Calu3 (cell line): ENCODE measurements around the gene KCNJ15. TPM values are rescaled to one million over a fixed set of nuclear protein-coding genes. Genes with fewer than 3 reads are reported as not detected.

Experiments
- BruUV-seq: library from RNA; stranded (reverse); fragments of 400-500 nt; replicated peaks from 2 replicates; lab custom pipeline; 2021; lab: Mats Ljungman, UMichigan
- CTCF ChIA-PET: fragments of 300-600 bp; sonication (Branson Sonifier 250); formaldehyde crosslinking; loops from one replicate; lab custom pipeline; 2022; ENCODE audit warnings: antibody characterized with exemption; lab: Charles Lee
- DNase-seq: peaks from one replicate; pipeline ENCODE4 v3.0.0; 2022
- H3K27ac Mint-ChIP-seq: one replicate; pipeline ENCODE4 v1.8.0; 2022; ENCODE audit warnings: mixed read lengths; ENCODE audit not compliant: unreplicated experiment
- H3K27me3 Mint-ChIP-seq: one replicate; pipeline ENCODE4 v1.8.0; 2022; ENCODE audit warnings: mixed read lengths; ENCODE audit not compliant: unreplicated experiment
- H3K36me3 Mint-ChIP-seq: one replicate; pipeline ENCODE4 v1.8.0; 2022; ENCODE audit warnings: mild to moderate bottlenecking, moderate library complexity, mixed read lengths; ENCODE audit not compliant: insufficient read depth, unreplicated experiment
- H3K4me1 Mint-ChIP-seq: one replicate; pipeline ENCODE4 v1.8.0; 2022; ENCODE audit warnings: mild to moderate bottlenecking, low read depth, mixed read lengths; ENCODE audit not compliant: unreplicated experiment
- H3K4me3 Mint-ChIP-seq: one replicate; pipeline ENCODE4 v1.8.0; 2022; ENCODE audit warnings: mild to moderate bottlenecking, low read depth, moderate library complexity, mixed read lengths; ENCODE audit not compliant: unreplicated experiment
- H3K9me3 Mint-ChIP-seq: one replicate; pipeline ENCODE4 v1.8.0; 2022; ENCODE audit warnings: low read depth, mixed read lengths; ENCODE audit not compliant: unreplicated experiment
- intact Hi-C: fragments of 100-400 bp; cut with micrococcal nuclease; formaldehyde crosslinking; loops from one replicate; pipeline ENCODE4 v1.10.0; 2022; ENCODE audit not compliant: unreplicated experiment
- total RNA-seq: library from RNA; stranded (reverse); gene quantifications from 2 replicates; pipeline ENCODE4 v1.2.3, GENCODE V29; 2022
- TF ChIP-seq, protein P1 (sequence below): fragments of 200-600 bp; IDR thresholded peaks from one replicate; pipeline ENCODE4 v1.8.0; 2022; ENCODE audit warnings: antibody characterized with exemption; ENCODE audit not compliant: unreplicated experiment

KCNJ15 gene
- total RNA-seq, 1 experiment from 2014 or later: 48.0 TPM

DNA sequence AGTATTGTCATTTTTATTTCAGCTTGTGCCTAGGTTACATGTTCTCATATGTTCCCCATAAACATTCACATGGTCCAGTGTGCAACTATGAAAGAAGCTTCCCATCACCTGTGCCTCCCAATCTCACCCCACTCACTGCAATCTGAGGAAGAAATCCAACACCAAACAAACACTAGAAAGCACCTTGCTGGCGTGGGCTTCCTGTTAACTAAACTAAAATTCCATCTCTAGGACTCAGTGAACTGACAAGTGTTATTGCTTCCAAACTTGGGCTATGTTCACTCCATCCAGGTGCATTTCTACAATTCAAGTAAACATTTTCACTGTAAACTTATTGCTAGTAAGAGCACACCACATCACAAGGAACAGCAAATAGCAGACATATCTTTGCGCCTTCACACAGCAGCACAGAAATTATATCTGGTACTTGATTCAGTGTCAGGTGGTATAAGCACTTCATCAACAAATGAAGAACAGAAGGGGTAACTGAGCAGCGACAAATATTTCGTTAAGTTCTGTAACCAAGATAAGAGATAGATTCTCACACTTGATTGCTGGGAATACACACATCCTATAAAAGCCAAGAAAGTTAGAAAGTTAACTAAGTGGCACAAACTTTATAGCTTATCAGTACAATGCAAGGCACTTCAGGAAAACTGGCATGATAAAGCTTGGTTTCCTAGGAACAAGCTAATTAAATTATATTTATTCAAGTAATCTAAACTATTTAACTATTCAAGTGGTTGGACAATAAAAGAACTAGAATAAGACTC lies 8.9 kb upstream of the KCNJ15 start:
- Mint-ChIP-seq H3K36me3 (peaks cover 5% of the 10 kb centered on the region), H3K27me3 (no peaks in the 10 kb centered on the region), H3K4me1 (peaks cover 43% of the 10 kb centered on the region), H3K9me3 (peaks cover 10% of the 10 kb centered on the region), H3K4me3 (no peak overlapping the region), H3K27ac (no peak overlapping the region)
- no peak for DNase-seq
- no TSS peak for BruUV-seq
- TF ChIP-seq, protein P1, sequence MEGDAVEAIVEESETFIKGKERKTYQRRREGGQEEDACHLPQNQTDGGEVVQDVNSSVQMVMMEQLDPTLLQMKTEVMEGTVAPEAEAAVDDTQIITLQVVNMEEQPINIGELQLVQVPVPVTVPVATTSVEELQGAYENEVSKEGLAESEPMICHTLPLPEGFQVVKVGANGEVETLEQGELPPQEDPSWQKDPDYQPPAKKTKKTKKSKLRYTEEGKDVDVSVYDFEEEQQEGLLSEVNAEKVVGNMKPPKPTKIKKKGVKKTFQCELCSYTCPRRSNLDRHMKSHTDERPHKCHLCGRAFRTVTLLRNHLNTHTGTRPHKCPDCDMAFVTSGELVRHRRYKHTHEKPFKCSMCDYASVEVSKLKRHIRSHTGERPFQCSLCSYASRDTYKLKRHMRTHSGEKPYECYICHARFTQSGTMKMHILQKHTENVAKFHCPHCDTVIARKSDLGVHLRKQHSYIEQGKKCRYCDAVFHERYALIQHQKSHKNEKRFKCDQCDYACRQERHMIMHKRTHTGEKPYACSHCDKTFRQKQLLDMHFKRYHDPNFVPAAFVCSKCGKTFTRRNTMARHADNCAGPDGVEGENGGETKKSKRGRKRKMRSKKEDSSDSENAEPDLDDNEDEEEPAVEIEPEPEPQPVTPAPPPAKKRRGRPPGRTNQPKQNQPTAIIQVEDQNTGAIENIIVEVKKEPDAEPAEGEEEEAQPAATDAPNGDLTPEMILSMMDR: no peak
- CTCF ChIA-PET: no interaction called here
- intact Hi-C loops: no loop called here

DNA sequence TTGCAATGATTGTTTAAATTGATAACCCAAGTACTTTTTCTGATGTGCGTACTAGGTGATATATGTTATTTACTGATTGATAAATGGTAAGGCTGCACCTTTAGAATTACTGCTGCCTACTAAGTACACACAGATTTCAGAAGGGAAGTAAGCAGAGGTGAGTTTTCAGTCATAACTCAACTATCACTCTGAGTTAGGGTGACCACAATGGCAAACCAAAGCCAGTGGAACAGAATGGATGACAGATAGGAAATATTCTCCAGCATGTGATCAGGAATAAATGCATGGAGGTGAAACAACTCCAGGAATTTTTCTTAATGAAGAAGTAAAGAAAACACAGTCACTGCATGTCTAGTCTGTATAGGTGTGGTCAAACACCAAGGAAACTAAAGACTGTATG lies 7.5 kb upstream of the KCNJ15 start:
- no peak overlapping the region for H3K27ac Mint-ChIP-seq
- no peak overlapping the region for H3K4me3 Mint-ChIP-seq

DNA sequence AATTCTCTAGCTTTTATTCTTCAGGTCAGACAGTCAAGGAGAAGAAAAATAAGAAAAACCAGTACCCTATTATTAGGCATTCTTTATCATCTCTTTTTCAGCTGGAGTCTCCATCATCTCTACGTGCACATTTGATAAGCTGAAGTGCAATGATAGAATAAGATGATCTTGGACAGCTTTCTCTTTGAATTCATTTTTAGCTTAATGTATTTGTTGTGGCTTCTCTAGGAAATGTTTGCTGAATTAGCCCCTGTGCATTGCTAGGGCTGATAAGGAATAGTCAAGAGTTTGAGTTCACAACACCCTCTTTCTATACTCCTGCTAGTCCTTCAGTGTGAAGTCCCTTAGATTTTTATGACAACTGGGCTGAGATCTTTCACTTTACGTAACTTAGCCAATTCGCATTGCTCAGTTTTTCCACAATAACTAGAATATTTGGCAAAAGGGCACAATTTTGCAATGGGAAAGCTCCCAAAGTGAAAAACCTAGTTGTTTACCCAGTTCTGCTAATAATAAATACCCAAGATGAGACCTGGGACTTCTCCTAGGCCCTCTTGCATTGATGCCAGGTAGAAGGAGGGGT lies 7.0 kb upstream of the KCNJ15 start:
- CTCF ChIA-PET: no interaction called here
- peaks cover 10% of the 10 kb centered on the region for H3K9me3 Mint-ChIP-seq
- TF ChIP-seq, protein P1: no peak
- BruUV-seq: no TSS peak
- peaks cover 5% of the 10 kb centered on the region for H3K36me3 Mint-ChIP-seq
- no peak overlapping the region for H3K27ac Mint-ChIP-seq
- no peak for DNase-seq
- no peak overlapping the region for H3K4me3 Mint-ChIP-seq
- H3K4me1 Mint-ChIP-seq: peaks cover 35% of the 10 kb centered on the region
- intact Hi-C loops: no loop called here
- no peaks in the 10 kb centered on the region for H3K27me3 Mint-ChIP-seq

More for the DNA sequence above, 7.5 kb upstream of the KCNJ15 start:
- Mint-ChIP-seq H3K36me3 (peaks cover 5% of the 10 kb centered on the region), H3K9me3 (peaks cover 10% of the 10 kb centered on the region), H3K4me1 (peaks cover 40% of the 10 kb centered on the region), H3K27me3 (no peaks in the 10 kb centered on the region)
- CTCF ChIA-PET: no interaction called here
- no TSS peak for BruUV-seq
- TF ChIP-seq, protein P1: no peak
- no peak for DNase-seq
- intact Hi-C loops: no loop called here

DNA sequence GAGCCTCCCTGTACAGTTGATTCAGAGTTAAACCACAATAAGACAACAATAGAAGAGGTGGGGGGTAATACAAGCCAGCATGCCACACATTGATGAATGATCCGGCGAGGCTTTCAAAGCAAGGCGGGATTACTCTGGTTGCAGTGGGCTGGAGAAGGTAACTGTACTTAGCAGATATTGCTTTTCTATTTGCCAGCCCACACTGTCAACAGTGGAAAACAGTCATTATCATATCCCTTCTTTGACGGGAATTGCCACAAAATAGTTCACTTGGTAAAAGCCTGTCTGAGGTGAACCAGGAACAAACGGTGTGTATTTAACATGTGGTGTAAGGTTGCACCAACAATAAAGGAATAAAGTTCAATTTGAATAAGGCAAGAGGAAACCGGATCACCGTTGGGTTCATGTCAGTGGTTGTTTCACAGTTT lies 5.8 kb upstream of the KCNJ15 start:
- peaks cover 25% of the 10 kb centered on the region for H3K4me1 Mint-ChIP-seq
- H3K27me3 Mint-ChIP-seq: no peaks in the 10 kb centered on the region
- DNase-seq: no peak
- no TSS peak for BruUV-seq
- CTCF ChIA-PET: no interaction called here
- TF ChIP-seq, protein P1: no peak
- no peak overlapping the region for H3K4me3 Mint-ChIP-seq
- intact Hi-C loops: no loop called here
- peaks cover 7% of the 10 kb centered on the region for H3K9me3 Mint-ChIP-seq
- no peaks in the 10 kb centered on the region for H3K36me3 Mint-ChIP-seq
- H3K27ac Mint-ChIP-seq: no peak overlapping the region
